ENCODE measurements around the gene FABP1. TPM values are rescaled to one million over a fixed set of nuclear protein-coding genes. Genes with fewer than 3 reads are reported as not detected.

The FABP1 gene
- total and polyA plus RNA-seq, 12 donors: 0.14 to 1.1 TPM; not detected in 10

- Histone ChIP-seq H3K27ac (no peak overlapping the region), H3K4me3 (no peak overlapping the region), H3K36me3 (no peaks in the 10 kb centered on the region), H3K9me3 (peaks cover 0 to 2% (median 0%) of the 10 kb centered on the region in 11 donors), H3K4me1 (no peaks in the 10 kb centered on the region), H3K27me3 (no peaks in the 10 kb centered on the region)
- 82 to 84% methylated on average over 3 of the region's 3 CpGs for WGBS, 2 donors
- ATAC-seq (no peak), DNase-seq (no peak)
- intact Hi-C loops (cut with DNase I): loop anchor here in 4 of 10 donors (1.0 to 5.0 kb wide), 4 partner anchors 97 to 99 kb away; no protein-coding TSS in a partner anchor
- no peak for TF ChIP-seq CTCF (IDR thresholded peaks at IDR 0.05)
Observed at GRCh38 chr2:88159481-88159880, 31.6 kb upstream of the FABP1 start.

GRCh38 chr2:88148929-88149438 lies 21.1 kb upstream of the FABP1 start:
- ATAC-seq: no peak
- Histone ChIP-seq H3K9me3 (peaks cover 0 to 38% (median 15%) of the 10 kb centered on the region in 11 donors), H3K4me1 (no peaks in the 10 kb centered on the region), H3K27me3 (peaks cover 0 to 14% (median 0%) of the 10 kb centered on the region in 7 donors), H3K36me3 (no peaks in the 10 kb centered on the region), H3K4me3 (no peak overlapping the region), H3K27ac (no peak overlapping the region)
- intact Hi-C loops (cut with DNase I): no loop called here
- DNase-seq: no peak
- no peak for TF ChIP-seq CTCF (IDR thresholded peaks at IDR 0.05)

GRCh38 chr2:88147145-88147544 lies 19.3 kb upstream of the FABP1 start:
- Histone ChIP-seq H3K27me3 (peaks cover 0 to 14% (median 0%) of the 10 kb centered on the region in 7 donors), H3K27ac (no peak overlapping the region), H3K4me3 (no peak overlapping the region), H3K36me3 (no peaks in the 10 kb centered on the region), H3K4me1 (no peaks in the 10 kb centered on the region), H3K9me3 (peaks cover 0 to 36% (median 15%) of the 10 kb centered on the region in 11 donors)
- WGBS, 2 donors: 76 to 91% methylated on average over 2 of the region's 2 CpGs
- no peak for DNase-seq
- intact Hi-C loops (cut with DNase I): no loop called here
- ATAC-seq: no peak
- no peak for TF ChIP-seq CTCF (IDR thresholded peaks at IDR 0.05)

- H3K27ac ChIP-seq: no peak overlapping the region
- H3K4me3 ChIP-seq: no peak overlapping the region
- ATAC-seq: no peak
- no peak for DNase-seq
- H3K9me3 ChIP-seq: peaks cover 0 to 37% (median 15%) of the 10 kb centered on the region in 11 donors
- no peaks in the 10 kb centered on the region for H3K4me1 ChIP-seq
- H3K36me3 ChIP-seq: no peaks in the 10 kb centered on the region
- intact Hi-C loops (cut with DNase I): no loop called here
- no peak for TF ChIP-seq CTCF (IDR thresholded peaks at IDR 0.05)
- peaks cover 0 to 14% (median 0%) of the 10 kb centered on the region in 7 donors for H3K27me3 ChIP-seq
Observed at GRCh38 chr2:88146590-88146989, 18.7 kb upstream of the FABP1 start.

Data from heart right ventricle (tissue), 16 donors.